Peyer's patch (tissue), 4 donors: ENCODE measurements around the gene FRYL. TPM values are rescaled to one million over a fixed set of nuclear protein-coding genes. Genes with fewer than 3 reads are reported as not detected.
A peak's percentile ranks its signal among the peaks of the same experiment; 100 is the strongest.

Source experiments
- DNase-seq, 3 donors: peaks; one replicate each; pipeline ENCODE4 v3.0.0-alpha.2; 2017 to 2019
- H3K27ac ChIP-seq, 4 donors: fragments of 200-600 bp; sonication (generic); one replicate each; pipeline ENCODE4 v1.5.1; 2016 to 2019
- H3K27me3 ChIP-seq, 2 donors: fragments of 200-600 bp; sonication (generic); one replicate each; pipeline ENCODE4 v1.5.1; 2019
- H3K36me3 ChIP-seq, 3 donors: fragments of 200-600 bp; sonication (generic); one replicate each; pipeline ENCODE4 v1.5.1; 2016 to 2019
- H3K4me1 ChIP-seq, 4 donors: fragments of 200-600 bp; sonication (generic); one replicate each; pipeline ENCODE4 v1.5.1; 2016 to 2019
- H3K4me3 ChIP-seq, 4 donors: fragments of 200-600 bp; sonication (generic); 1 replicate in 3 of 4; 2 replicates in 1 of 4; pipeline ENCODE4 v1.5.1; 2016 to 2019; ENCODE audit warnings: mild to moderate bottlenecking in 1 of 4
- H3K9me3 ChIP-seq, 4 donors: fragments of 200-600 bp; sonication (generic); one replicate each; pipeline ENCODE4 v1.5.1; 2016 to 2019; ENCODE audit warnings: mild to moderate bottlenecking in 1 of 4
- POLR2A ChIP-seq, 2 donors: fragments of 450-650 bp; IDR thresholded peaks; one replicate each; pipeline ENCODE4 v1.5.1; 2017; ENCODE audit warnings: antibody characterized with exemption in 2 of 2, mild to moderate bottlenecking in 2 of 2, moderate library complexity in 2 of 2
- total RNA-seq, 4 donors: library from RNA; depleted of rRNA; stranded (reverse); fragments of >200 nt; gene quantifications; one replicate each; pipeline ENCODE4 v1.1.0, GENCODE V29; 2016
- TF ChIP-seq, protein P1 (sequence below), 6 experiments: fragments of 450-650 bp in 4 of 6; fragments of 200-600 bp in 2 of 6; sonication (generic) in 1 of 6; IDR thresholded peaks; one replicate each; pipeline ENCODE4 v1.5.1; 2017 to 2019; ENCODE audit warnings: antibody characterized with exemption in 6 of 6, mild to moderate bottlenecking in 3 of 6, moderate library complexity in 1 of 6

The FRYL gene
- total RNA-seq, 4 donors from 2014 or later = 220 to 253 (median 241) TPM

DNA sequence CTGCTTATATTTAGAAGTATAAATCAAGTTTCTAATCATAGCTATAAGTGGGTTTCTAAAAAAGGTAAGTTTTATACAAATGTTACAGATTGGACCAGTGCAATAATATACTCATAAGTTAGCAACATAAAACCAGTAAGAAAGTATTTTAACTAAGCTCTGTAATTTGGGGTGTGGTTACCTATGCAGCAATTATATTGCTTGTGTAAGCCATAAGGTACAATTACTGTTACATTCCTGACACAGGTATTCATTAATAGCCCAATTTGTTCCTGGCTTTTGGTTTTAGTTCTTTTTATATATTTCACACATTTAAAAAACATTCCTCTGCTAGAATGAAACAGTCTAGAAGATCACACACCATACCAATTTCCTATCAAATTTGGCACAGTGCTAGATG, 115.1 kb downstream of the FRYL start:
- Histone ChIP-seq H3K9me3 (no peaks in the 10 kb centered on the region), H3K4me3 (no peak overlapping the region), H3K4me1 (peaks cover 0 to 35% (median 8%) of the 10 kb centered on the region in 4 donors), H3K36me3 (no peaks in the 10 kb centered on the region), H3K27ac (peak overlapping the region in 2 of 4 donors; percentile 16 to 23), H3K27me3 (no peaks in the 10 kb centered on the region)
- TF ChIP-seq POLR2A (IDR thresholded peaks at IDR 0.05) = no peak
- TF ChIP-seq, protein P1, sequence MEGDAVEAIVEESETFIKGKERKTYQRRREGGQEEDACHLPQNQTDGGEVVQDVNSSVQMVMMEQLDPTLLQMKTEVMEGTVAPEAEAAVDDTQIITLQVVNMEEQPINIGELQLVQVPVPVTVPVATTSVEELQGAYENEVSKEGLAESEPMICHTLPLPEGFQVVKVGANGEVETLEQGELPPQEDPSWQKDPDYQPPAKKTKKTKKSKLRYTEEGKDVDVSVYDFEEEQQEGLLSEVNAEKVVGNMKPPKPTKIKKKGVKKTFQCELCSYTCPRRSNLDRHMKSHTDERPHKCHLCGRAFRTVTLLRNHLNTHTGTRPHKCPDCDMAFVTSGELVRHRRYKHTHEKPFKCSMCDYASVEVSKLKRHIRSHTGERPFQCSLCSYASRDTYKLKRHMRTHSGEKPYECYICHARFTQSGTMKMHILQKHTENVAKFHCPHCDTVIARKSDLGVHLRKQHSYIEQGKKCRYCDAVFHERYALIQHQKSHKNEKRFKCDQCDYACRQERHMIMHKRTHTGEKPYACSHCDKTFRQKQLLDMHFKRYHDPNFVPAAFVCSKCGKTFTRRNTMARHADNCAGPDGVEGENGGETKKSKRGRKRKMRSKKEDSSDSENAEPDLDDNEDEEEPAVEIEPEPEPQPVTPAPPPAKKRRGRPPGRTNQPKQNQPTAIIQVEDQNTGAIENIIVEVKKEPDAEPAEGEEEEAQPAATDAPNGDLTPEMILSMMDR (IDR thresholded peaks at IDR 0.05) = no peak
- DNase-seq = no peak

DNA sequence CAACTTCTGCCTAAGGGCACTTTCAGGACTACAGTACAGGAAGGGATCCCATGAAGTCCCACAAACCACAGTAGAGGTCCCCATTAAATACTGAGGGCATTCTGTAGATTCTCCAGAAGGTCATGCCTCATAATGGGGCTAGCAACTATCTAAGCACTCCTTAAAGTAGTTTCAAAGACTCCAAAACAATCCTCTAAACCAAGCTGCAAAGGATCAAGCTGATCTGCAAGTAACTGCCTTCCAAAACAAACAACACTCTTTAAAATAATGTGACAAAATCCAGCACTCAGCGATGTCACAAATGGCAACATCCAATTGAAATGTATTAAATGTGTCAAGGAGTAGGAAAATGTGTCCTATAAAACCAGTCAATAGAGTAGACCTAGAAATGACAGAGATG, 118.7 kb downstream of the FRYL start:
- no peak overlapping the region for H3K27ac ChIP-seq
- H3K9me3 ChIP-seq = no peaks in the 10 kb centered on the region
- peaks cover 0 to 27% (median 2%) of the 10 kb centered on the region in 4 donors for H3K4me1 ChIP-seq
- DNase-seq = no peak
- no peaks in the 10 kb centered on the region for H3K36me3 ChIP-seq
- no peak overlapping the region for H3K4me3 ChIP-seq
- TF ChIP-seq, protein P1 (IDR thresholded peaks at IDR 0.05) = no peak
- no peak for TF ChIP-seq POLR2A (IDR thresholded peaks at IDR 0.05)
- no peaks in the 10 kb centered on the region for H3K27me3 ChIP-seq

DNA sequence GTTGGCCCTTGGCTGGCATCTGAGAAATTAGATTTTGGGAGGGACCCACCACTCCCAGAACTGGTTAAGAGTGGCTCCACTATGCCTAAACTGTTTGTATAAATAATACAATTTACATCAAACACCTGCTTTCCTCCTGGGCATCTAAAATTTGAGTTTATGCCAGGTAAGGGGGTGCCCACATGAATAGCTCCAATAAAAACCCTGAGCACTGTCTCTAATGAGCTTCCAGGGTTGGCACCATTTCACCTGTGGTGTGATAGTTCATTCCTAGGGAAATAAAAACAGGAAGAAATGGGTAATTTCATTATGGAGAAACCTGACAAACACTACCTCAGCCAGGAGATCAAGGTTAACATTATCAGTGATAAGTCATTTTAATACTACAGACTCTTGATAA, 119.7 kb downstream of the FRYL start:
- Histone ChIP-seq H3K9me3 (no peaks in the 10 kb centered on the region), H3K36me3 (no peaks in the 10 kb centered on the region), H3K27ac (peak overlapping the region in 1 of 4 donors; percentile 5), H3K27me3 (no peaks in the 10 kb centered on the region), H3K4me3 (no peak overlapping the region), H3K4me1 (peaks cover 0 to 16% (median 0%) of the 10 kb centered on the region in 4 donors)
- DNase-seq = no peak
- TF ChIP-seq, protein P1 (IDR thresholded peaks at IDR 0.05) = no peak
- no peak for TF ChIP-seq POLR2A (IDR thresholded peaks at IDR 0.05)

DNA sequence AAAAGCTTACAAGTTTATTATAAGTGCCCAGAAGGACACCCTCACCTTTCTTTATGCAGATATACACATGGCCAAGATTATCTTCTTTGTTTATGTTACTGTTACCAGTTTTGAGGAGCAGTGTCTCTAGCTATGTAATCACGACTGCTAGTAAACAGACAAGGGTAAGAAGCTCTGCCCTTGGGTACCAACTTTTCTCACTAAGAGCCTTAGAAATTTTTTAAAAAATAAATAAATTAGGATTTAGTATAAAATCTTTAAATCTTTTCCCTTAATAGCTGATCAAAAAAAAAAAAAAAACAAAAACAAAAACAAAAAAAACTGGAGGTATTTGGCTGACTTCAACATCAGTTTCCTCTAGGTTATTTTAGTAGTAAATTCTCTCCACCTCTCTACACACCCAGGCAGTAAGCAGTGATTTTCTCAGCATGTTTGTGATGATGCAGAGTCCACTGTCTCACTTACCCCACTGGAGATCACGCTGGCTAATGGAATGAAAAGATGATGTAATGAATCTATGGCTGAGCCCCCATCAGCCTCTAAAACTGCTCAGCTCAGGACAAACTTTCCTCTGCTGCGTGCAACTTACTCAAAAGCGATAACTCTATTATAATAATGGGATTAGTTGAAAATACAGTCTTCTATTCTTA, 125.9 kb downstream of the FRYL start:
- H3K27ac ChIP-seq = peak overlapping the region in 1 of 4 donors; percentile 4
- no peaks in the 10 kb centered on the region for H3K36me3 ChIP-seq
- peaks cover 0 to 16% (median 0%) of the 10 kb centered on the region in 4 donors for H3K4me1 ChIP-seq
- no peaks in the 10 kb centered on the region for H3K27me3 ChIP-seq
- no peak for DNase-seq
- no peak for TF ChIP-seq POLR2A (IDR thresholded peaks at IDR 0.05)
- TF ChIP-seq, protein P1 (IDR thresholded peaks at IDR 0.05) = no peak
- no peaks in the 10 kb centered on the region for H3K9me3 ChIP-seq
- no peak overlapping the region for H3K4me3 ChIP-seq

DNA sequence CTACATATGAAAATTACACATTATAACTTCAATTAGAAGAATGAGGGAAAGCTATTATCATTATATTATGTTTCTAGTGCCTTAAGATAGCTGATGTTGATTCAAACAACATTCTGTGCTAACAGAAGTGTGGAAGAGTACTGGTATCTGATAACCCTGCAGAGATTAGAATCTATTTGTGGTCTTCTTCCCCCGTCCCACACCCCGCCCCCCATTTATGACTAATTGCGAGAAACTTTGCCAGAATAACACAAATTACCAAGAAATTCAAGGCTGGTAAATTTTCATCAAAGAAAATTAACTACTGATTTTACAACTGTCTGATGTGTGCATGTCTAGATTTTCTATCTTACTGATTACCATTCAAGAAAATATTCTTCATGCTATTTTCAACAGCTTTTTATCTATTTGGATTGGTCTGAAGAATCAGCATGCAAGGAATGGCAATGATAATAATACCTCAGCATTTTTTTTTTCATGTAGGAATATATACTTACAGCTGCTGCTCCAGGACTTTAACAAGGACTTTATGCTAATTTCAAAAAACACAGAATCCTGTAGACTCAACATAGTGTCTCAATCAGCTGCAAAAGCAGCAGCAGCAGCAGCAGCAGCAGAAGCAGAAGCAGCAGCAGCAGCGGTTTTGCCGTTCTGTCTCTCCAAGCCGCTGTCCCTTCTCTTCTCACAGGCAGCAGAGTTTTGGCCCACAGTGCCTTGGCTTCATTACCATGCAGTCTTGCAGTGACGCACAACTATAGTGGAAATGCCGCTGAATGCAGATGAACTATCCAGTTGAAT, 126.7 kb downstream of the FRYL start:
- Histone ChIP-seq H3K27me3 (no peaks in the 10 kb centered on the region), H3K9me3 (no peaks in the 10 kb centered on the region), H3K4me3 (no peak overlapping the region), H3K4me1 (peaks cover 0 to 16% (median 0%) of the 10 kb centered on the region in 4 donors), H3K27ac (peak overlapping the region in 1 of 4 donors; percentile 4), H3K36me3 (no peaks in the 10 kb centered on the region)
- peak in 1 of 3 donors; percentile 49 for DNase-seq
- no peak for TF ChIP-seq POLR2A (IDR thresholded peaks at IDR 0.05)

DNA sequence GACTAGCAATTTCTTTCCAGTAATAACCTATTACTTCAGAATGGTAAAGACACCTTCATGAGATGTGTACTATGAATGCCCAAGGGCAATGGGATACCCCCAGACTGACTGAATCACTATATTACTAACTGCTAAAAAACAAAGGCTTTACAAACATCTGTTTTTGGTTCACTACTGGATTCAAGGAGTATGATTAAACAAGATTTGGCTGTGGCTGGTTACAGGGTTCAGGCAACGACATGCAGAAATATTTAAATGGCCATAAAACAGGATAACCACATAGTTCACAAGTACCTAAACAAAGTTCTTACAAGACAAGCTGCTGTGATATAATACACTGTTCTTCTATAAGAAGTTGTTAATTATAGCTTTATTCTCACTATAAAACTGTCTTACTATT, 128.2 kb downstream of the FRYL start:
- no peaks in the 10 kb centered on the region for H3K9me3 ChIP-seq
- DNase-seq = no peak
- no peak overlapping the region for H3K27ac ChIP-seq
- H3K4me3 ChIP-seq = no peak overlapping the region
- no peak for TF ChIP-seq POLR2A (IDR thresholded peaks at IDR 0.05)
- TF ChIP-seq, protein P1 (IDR thresholded peaks at IDR 0.05) = no peak
- H3K36me3 ChIP-seq = no peaks in the 10 kb centered on the region
- H3K4me1 ChIP-seq = peaks cover 0 to 16% (median 0%) of the 10 kb centered on the region in 4 donors
- no peaks in the 10 kb centered on the region for H3K27me3 ChIP-seq
